Glutamatergic neuron (in vitro differentiated cells): ENCODE results near the gene MS4A6E. TPM values are rescaled to one million over a fixed set of nuclear protein-coding genes. Genes with fewer than 3 reads are reported as not detected.

ENCODE experiments used
- DNase-seq: peaks from one replicate; pipeline ENCODE4 v3.0.0; 2022
- H3K27ac Mint-ChIP-seq: one replicate; pipeline ENCODE4 v1.8.0; 2020; ENCODE audit warnings: mild to moderate bottlenecking, mixed read lengths, inconsistent platforms; ENCODE audit not compliant: unreplicated experiment
- H3K27me3 Mint-ChIP-seq: one replicate; pipeline ENCODE4 v1.8.0; 2020; ENCODE audit warnings: mild to moderate bottlenecking, moderate library complexity, mixed read lengths, inconsistent platforms; ENCODE audit not compliant: unreplicated experiment
- H3K36me3 Mint-ChIP-seq: one replicate; pipeline ENCODE4 v1.8.0; 2020; ENCODE audit warnings: mild to moderate bottlenecking, mixed read lengths, inconsistent platforms; ENCODE audit not compliant: unreplicated experiment
- H3K4me1 Mint-ChIP-seq: one replicate; pipeline ENCODE4 v1.8.0; 2020; ENCODE audit warnings: mild to moderate bottlenecking, low read depth, mixed read lengths, inconsistent platforms; ENCODE audit not compliant: unreplicated experiment
- H3K4me3 Mint-ChIP-seq: one replicate; pipeline ENCODE4 v1.8.0; 2020; ENCODE audit warnings: mild to moderate bottlenecking, mixed read lengths, inconsistent platforms; ENCODE audit not compliant: unreplicated experiment
- H3K9me3 Mint-ChIP-seq: one replicate; pipeline ENCODE4 v1.8.0; 2020; ENCODE audit warnings: mild to moderate bottlenecking, moderate library complexity, mixed read lengths, inconsistent platforms; ENCODE audit not compliant: unreplicated experiment
- CTCF ChIP-seq: fragments of 200-600 bp; sonication (generic); IDR thresholded peaks from one replicate; pipeline ENCODE4 v1.5.0; 2021; ENCODE audit not compliant: partially characterized antibody, unreplicated experiment
- total RNA-seq: library from RNA; stranded (reverse); fragmentation: NEBNext Ultra II Directional; extraction: Animal tissue kit (Norgen Biotek cat#: 25700); gene quantifications from one replicate; pipeline ENCODE4 v1.2.1, GENCODE V29; 2021; ENCODE audit not compliant: unreplicated experiment

The MS4A6E gene
- total RNA-seq, 1 donor from 2014 or later, result not detected

GRCh38 chr11:60315871-60316270 is 11.2 kb upstream of the MS4A6E start:
- Mint-ChIP-seq H3K27me3 (no peaks in the 10 kb centered on the region), H3K9me3 (peaks cover 1% of the 10 kb centered on the region), H3K4me3 (no peak overlapping the region), H3K36me3 (peaks cover 7% of the 10 kb centered on the region), H3K4me1 (no peaks in the 10 kb centered on the region), H3K27ac (no peak overlapping the region)
- no peak for DNase-seq
- TF ChIP-seq CTCF, result no peak

GRCh38 chr11:60316317-60316716 is 10.7 kb upstream of the MS4A6E start:
- H3K4me3 Mint-ChIP-seq, result no peak overlapping the region
- H3K27me3 Mint-ChIP-seq, result no peaks in the 10 kb centered on the region
- no peak overlapping the region for H3K27ac Mint-ChIP-seq
- no peak for TF ChIP-seq CTCF
- no peaks in the 10 kb centered on the region for H3K4me1 Mint-ChIP-seq
- peaks cover 1% of the 10 kb centered on the region for H3K9me3 Mint-ChIP-seq
- no peak for DNase-seq
- H3K36me3 Mint-ChIP-seq, result peaks cover 7% of the 10 kb centered on the region

GRCh38 chr11:60318726-60319125 is 8.3 kb upstream of the MS4A6E start:
- Mint-ChIP-seq H3K4me3 (no peak overlapping the region), H3K27ac (no peak overlapping the region), H3K4me1 (no peaks in the 10 kb centered on the region), H3K9me3 (peaks cover 1% of the 10 kb centered on the region), H3K27me3 (no peaks in the 10 kb centered on the region), H3K36me3 (peaks cover 7% of the 10 kb centered on the region)
- no peak for DNase-seq
- TF ChIP-seq CTCF, result no peak

- H3K9me3 Mint-ChIP-seq, result peaks cover 1% of the 10 kb centered on the region
- TF ChIP-seq CTCF, result no peak
- H3K27ac Mint-ChIP-seq, result no peak overlapping the region
- H3K36me3 Mint-ChIP-seq, result peaks cover 7% of the 10 kb centered on the region
- H3K4me3 Mint-ChIP-seq, result no peak overlapping the region
- H3K4me1 Mint-ChIP-seq, result no peaks in the 10 kb centered on the region
- DNase-seq, result no peak
- H3K27me3 Mint-ChIP-seq, result no peaks in the 10 kb centered on the region
Observed at GRCh38 chr11:60321051-60321450, 6.0 kb upstream of the MS4A6E start.

- no peak overlapping the region for H3K27ac Mint-ChIP-seq
Observed at GRCh38 chr11:60328460-60328859, 1.4 kb downstream of the MS4A6E start.

More at GRCh38 chr11:60328460-60328859, 1.4 kb downstream of the MS4A6E start:
- H3K4me3 Mint-ChIP-seq, result no peak overlapping the region
- H3K9me3 Mint-ChIP-seq, result no peaks in the 10 kb centered on the region
- no peak for DNase-seq
- H3K4me1 Mint-ChIP-seq, result no peaks in the 10 kb centered on the region
- H3K27me3 Mint-ChIP-seq, result no peaks in the 10 kb centered on the region
- TF ChIP-seq CTCF, result no peak
- no peaks in the 10 kb centered on the region for H3K36me3 Mint-ChIP-seq
